DLD1 (cell line): ENCODE data around the gene PCED1A.

Experiments used
- in situ Hi-C: cut with HindIII; loops from 2 replicates; pipeline ENCODE4 v1.10.0; 2017; ENCODE audit warnings: low sequenced_read_pairs

The PCED1A gene, protein sequence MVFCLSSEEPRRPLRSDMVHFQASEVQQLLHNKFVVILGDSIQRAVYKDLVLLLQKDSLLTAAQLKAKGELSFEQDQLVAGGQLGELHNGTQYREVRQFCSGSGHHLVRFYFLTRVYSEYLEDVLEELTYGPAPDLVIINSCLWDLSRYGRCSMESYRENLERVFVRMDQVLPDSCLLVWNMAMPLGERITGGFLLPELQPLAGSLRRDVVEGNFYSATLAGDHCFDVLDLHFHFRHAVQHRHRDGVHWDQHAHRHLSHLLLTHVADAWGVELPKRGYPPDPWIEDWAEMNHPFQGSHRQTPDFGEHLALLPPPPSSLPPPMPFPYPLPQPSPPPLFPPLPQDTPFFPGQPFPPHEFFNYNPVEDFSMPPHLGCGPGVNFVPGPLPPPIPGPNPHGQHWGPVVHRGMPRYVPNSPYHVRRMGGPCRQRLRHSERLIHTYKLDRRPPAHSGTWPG

DNA sequence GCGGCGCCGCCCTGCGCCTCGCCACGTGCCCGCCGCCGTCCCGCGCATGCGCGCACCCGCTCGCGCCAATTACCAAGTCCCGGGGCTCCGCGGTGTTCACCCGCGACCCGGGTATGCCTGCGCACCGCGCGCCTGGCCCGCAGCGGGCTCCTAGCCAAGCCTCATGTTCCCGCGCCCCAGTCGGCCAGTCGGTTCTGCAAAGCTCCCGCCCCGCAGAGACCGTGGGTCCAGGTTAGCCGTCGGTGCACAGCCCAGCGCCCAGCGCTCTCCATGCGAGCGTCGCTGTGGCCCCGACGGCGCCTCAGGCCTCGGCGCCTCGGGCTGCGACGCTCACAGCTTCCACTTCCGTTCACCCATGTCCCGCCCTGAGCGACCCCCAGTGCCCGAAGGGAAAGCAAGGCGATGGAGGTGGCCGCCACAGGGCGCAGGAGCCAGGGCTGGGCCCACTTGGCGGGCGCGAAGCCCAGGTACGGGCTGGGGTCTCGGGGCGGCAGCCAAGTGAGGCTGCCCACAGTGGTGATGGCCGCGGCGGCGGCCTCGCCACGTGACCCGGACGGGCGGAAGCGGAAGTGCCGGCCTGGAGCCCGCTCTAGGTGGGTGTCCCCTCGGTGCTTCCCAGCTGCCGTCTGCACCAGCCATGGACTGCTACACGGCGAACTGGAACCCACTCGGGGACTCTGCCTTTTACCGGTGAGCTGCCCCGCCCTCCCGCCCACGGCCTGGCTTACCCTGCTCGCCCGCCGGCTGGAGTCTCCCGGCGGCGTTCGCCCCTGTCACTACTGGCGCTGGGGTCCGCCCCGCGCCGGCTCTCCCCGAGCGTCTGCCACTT, at the start of gene PCED1A, which contains the start of gene VPS16:
Gene PCED1A (minus strand): TSS at position 518 of the 829 bp plus-strand sequence. CDS start 743 bp downstream, outside the sequence.
Gene VPS16 (plus strand): TSS at position 608 of the 829 bp plus-strand sequence. CDS start 30 bp downstream, at position 638.
- in situ Hi-C loops, result no loop called here

- in situ Hi-C loops, result no loop called here
These were observed 49.3 kb upstream of the PCED1A start for GRCh38 chr20:2889797-2890196.

GRCh38 chr20:2889209-2889608, 48.8 kb upstream of the PCED1A start:
- in situ Hi-C loops, result no loop called here

- in situ Hi-C loops, result no loop called here
These were observed 47.9 kb upstream of the PCED1A start for GRCh38 chr20:2888224-2888955.

DNA sequence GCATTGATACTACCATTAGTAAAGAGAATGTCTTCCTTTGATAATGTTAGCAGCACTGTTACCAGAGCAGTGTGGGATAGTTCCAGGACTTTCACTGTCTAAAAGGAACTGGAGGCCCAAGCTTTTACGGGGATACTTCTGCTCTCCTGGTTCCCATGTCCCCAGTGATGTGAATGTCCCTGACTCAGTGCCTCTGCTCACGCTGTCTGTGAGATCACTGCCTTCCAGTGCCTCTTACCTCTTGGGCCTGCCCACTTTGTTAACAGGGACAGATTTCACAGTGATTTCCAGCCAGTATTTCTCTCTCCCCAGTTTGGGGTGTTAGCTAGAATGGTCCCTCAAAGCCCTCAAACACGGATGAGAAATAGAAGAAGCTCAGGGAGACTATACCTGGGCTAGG, 47.3 kb upstream of the PCED1A start:
- in situ Hi-C loops, result no loop called here

DNA sequence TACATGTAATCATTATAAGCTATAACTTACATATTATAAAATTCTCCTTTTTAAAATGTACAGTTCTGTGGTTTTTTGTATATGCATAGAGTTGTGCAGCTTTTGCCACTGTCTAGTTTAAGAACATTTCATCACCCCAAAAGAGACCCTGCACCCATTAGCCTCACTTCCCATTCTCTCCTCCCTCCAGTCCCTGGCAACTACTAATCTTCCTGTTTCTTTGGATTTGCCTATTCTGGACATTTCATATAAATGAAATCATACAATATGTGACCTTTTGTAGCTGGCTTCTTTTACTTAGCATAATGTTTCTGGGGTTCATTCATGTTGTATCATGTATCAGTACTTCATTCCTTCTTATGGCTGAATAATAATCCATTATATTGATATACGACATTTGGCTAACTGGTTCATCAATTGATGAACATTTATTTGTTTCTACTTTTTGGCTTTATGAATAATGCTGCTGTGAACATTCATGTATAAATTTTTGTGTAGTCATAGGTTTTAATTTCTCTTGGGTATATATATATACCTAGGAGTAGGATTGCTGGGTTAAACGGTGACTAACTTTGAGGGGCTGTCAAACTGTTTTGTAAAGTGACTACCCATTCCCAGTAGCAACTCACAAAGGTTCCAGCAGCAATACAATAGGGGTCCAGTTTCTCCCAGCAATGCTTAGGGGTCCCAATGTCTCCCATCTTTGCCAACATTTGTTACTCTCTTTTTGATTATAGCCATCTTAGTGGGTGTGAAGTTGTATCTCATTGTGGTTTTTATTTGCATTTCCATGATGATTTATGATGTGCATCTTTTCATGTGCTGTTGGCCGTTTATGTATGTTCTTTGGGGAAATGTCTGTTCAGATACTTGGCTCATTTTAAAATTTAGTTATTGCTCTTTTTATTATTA, 43.5 kb upstream of the PCED1A start:
- in situ Hi-C loops, result no loop called here

- in situ Hi-C loops, result no loop called here
These were observed 40.2 kb upstream of the PCED1A start for GRCh38 chr20:2880650-2881049.

DNA sequence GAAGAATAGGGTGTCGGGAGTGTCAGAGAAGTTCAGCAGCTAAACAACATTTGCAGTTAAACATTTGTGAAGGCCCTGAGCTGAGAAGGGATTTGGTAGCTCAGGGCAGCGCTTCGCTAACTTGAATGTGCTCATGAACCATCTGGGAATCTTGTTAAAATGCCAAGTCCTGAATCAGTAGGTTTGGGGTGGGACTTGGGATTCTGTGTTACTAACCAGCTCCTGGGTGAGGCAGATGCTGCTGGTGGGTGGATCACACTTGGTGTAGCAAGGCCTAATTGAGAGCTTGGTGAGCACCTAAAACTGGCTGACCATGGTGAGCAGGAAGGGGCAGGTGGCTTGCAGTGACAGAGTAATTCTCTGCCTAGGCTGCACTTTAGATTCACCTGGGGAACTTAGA, 38.7 kb upstream of the PCED1A start:
- in situ Hi-C loops, result no loop called here

GRCh38 chr20:2878515-2878914, 38.1 kb upstream of the PCED1A start:
- in situ Hi-C loops, result no loop called here

DNA sequence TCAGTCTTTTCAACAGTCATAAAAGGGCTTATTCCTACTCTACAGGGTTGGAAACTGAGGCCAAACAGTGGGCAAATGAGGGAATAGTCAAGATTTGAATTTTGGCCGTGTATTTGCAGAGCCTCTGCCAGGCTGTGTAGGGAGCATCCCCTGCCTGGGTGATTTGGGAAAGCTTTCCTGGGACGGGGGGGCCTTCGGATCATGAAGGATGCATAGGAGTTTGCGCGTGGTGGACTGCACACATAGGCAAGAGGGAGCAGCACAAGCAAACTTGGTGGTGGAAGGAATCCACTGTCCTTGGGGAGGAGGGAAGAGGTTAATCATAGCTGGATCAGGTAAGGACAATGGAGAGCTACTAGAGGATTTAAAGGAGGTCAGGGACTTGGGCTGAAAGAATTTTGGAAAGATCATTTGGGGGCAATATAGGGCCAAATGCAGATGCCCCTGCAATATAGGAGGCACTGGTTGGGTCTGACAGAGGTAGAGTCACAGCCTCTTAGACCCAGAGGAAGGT, 35.3 kb upstream of the PCED1A start:
- in situ Hi-C loops, result no loop called here

GRCh38 chr20:2874456-2874855, 34.0 kb upstream of the PCED1A start:
- in situ Hi-C loops, result no loop called here

- in situ Hi-C loops, result no loop called here
These were observed 33.2 kb upstream of the PCED1A start for GRCh38 chr20:2873747-2874041.

DNA sequence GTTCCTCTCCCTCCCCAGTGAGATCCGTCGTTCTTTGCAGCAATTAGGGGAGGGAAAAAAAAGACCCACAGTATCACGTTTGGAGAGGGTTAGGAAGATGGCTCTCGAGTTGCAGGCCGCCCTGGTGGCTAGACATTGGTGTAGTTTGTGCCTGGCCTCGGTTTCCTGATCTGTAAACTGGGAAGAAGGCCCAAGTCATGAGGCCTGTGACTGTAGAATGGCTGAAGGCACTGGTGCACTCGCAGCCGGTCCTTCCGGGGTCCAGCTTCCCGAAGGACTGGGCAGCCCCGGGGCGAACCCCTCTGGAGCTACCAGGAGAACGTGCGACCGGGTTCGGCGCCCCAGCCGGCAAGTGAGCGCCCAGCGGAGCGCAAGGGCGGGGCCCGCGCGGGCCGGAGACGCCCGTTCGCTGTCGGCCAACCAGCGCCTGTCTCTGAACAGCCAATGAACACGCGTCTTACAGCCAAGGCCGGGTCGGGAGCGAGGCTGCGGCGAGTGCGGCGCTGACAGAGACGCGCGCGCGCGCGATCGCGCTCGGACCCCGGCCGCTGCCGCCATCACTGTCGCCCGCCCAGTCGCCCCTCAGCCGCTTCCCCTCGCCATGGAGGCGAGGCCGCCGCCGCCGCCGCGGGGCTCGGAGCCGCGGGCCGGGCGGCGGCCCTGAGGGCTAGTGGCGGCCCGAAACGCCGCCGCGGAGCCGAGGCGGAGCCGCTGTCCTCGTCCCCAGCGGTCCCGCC, 32.7 kb upstream of the PCED1A start, which contains the start of gene PTPRA:
Gene PTPRA (plus strand): TSS at position 472 of the 737 bp plus-strand sequence. CDS start 90,797 bp downstream, outside the sequence.
- in situ Hi-C loops, result no loop called here

- in situ Hi-C loops, result no loop called here
These were observed 32.1 kb upstream of the PCED1A start for GRCh38 chr20:2872459-2873009.

GRCh38 chr20:2871661-2872458, 31.4 kb upstream of the PCED1A start:
- in situ Hi-C loops, result no loop called here

GRCh38 chr20:2871111-2871465, 30.6 kb upstream of the PCED1A start:
- in situ Hi-C loops, result no loop called here

DNA sequence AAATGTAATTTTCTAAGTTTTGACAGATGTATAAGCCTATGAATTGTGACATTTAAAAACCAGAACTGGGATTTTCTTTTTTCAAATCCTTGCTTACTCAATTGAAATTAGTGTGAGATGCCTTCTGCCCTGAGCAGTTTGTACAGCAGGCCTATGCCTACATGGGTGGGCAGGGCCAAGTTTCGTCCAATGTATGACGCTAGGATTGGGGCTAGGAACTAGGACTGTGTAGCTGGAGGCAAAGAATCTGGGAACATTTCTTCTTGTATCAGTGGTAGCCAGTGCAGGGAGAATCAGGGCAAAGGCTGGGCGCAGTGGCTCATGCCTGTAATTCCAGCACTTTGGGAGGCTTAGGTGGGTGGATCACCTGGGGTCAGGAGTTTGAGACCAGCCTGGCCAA, 28.9 kb upstream of the PCED1A start:
- in situ Hi-C loops, result no loop called here
